ENCODE results near the gene CHI3L2. TPM values are rescaled to one million over a fixed set of nuclear protein-coding genes. Genes with fewer than 3 reads are reported as not detected.

The CHI3L2 gene
- total and polyA plus RNA-seq, 2 of the 4 experiments (the other 2 are of a cell fraction): 0.18 to 0.19 TPM

DNA sequence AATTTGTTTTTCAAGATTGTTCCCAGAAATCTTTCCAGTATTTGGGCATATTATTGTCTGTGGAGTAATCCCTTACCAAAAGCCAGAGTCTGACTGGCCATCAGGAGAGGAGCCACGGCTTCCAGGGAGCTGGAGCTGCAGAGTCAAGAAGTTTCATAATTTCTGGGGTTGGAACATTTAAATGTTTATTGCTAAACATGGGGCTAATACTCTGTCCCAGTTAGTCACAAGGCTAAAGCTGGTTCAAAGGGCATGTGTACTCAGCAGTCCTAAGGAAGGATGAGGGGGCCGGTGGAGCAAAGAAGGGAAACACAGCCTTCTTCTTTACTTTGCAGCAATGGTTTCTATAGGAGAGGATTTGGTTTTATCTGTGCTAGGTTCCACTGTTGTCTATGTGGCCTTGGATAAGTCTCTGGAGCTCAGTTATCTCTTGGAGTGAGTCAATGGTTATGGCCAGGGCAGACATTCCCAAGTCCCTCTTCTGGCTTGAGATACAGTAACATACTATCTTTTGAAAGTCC, 36.5 kb upstream of the CHI3L2 start:
- intact Hi-C loops (cut with micrococcal nuclease): loop anchor here (2.0 kb wide), 1 partner anchor 50 kb away; the partner anchor contains the start of genes CEPT1 and DRAM2
- H3K4me3 ChIP-seq (ENCODE audit: insufficient read depth, low read depth, low read length): no peak overlapping the region
- POLR2A ChIA-PET (ENCODE audit: unreplicated experiment): no interaction called here

More for the DNA sequence above, 36.5 kb upstream of the CHI3L2 start:
- peak; percentile 61 for DNase-seq
- H3K9me1 ChIP-seq (ENCODE audit: insufficient read depth, low read length): peaks cover 20% of the 10 kb centered on the region
- peak overlapping the region; percentile 56 for H3K4me2 ChIP-seq (ENCODE audit: low read depth, low read length)
- H3K23ac ChIP-seq (ENCODE audit: low read depth, low read length): peak overlapping the region; percentile 39; the same call in 1 of the 2 replicates
- no peaks in the 10 kb centered on the region for H3K27me3 ChIP-seq (ENCODE audit: control insufficient read depth, insufficient read depth, low read length)
- H3K14ac ChIP-seq (replicated peaks; ENCODE audit: low read depth, low read length): peak overlapping the region; percentile 39; the same call in 1 of the 2 replicates
- H3K18ac ChIP-seq (ENCODE audit: low read depth, low read length): peak overlapping the region; percentile 76
- H2BK15ac ChIP-seq (ENCODE audit: low read depth, low read length): peak overlapping the region; percentile 41; the same call in 2 of the 3 replicates
- H2AFZ ChIP-seq (replicated peaks; ENCODE audit: low read length, poor library complexity): peak overlapping the region; percentile 28
- H3K56ac ChIP-seq (ENCODE audit: extremely low read depth, insufficient read depth, low read length): peak overlapping the region; percentile 68; the same call in 1 of the 2 replicates
- H4K5ac ChIP-seq (ENCODE audit: low read depth, low read length): peak overlapping the region; percentile 79
- H3K79me1 ChIP-seq (ENCODE audit: low read depth in 1 of 2, low read length in 2 of 2): 0 out of 4 replicates have a peak, but pooled peaks cover 0 to 5% of the 10 kb centered on the region in 2 experiments
- no peaks in the 10 kb centered on the region for H4K20me1 ChIP-seq (ENCODE audit: insufficient read depth, low read length)
- H3K9me3 ChIP-seq (ENCODE audit: control insufficient read depth, insufficient read depth, low read length): no peaks in the 10 kb centered on the region
- H2BK20ac ChIP-seq (ENCODE audit: low read depth, low read length): peak overlapping the region; percentile 91; the same call in 1 of the 2 replicates
- H3K27ac ChIP-seq (ENCODE audit: insufficient read depth, low read length): peak overlapping the region; percentile 89
- peak overlapping the region; percentile 2 to 60; a peak in 3 of 4 replicates for H4K8ac ChIP-seq (ENCODE audit: low read depth in 2 of 2, low read length in 2 of 2)
- TF ChIP-seq CEBPB (IDR thresholded peaks at IDR 0.05; ENCODE audit: low read depth, low read length) (no peak), CHD1 (IDR thresholded peaks at IDR 0.05; ENCODE audit: low read depth, low read length) (no peak), RFX5 (IDR thresholded peaks at IDR 0.05; ENCODE audit: low read depth, low read length) (no peak), RCOR1 (IDR thresholded peaks at IDR 0.05; ENCODE audit: insufficient replicate concordance, low read length) (no peak), MAZ (IDR thresholded peaks at IDR 0.05; ENCODE audit: borderline replicate concordance, low read depth, low read length) (no peak)
- no CpG with 5 or more reads among the region's 2 CpGs for WGBS, 2 experiments (ENCODE audit: extremely low coverage in 2 of 2, insufficient read length in 1 of 2)
- H2AK9ac ChIP-seq (replicated peaks; ENCODE audit: low read depth, low read length, poor library complexity): no peak overlapping the region
- in situ Hi-C loops (cut with MboI; ENCODE audit: low sequenced_read_pairs): no loop called here
- no peak overlapping the region for H3K9ac ChIP-seq (ENCODE audit: low read depth, low read length)
- peak overlapping the region; percentile 39 for H3K4ac ChIP-seq (ENCODE audit: low read depth, low read length)
- CTCF ChIA-PET: interaction anchor here (1.0 kb wide), 1 partner anchor 8 kb away, joined by 4 read pairs; no protein-coding TSS in a partner anchor
- peak; percentile 58 for ATAC-seq (ENCODE audit: low read depth)
- dilution Hi-C loops (cut with HindIII; ENCODE audit: low sequenced_read_pairs, unreplicated experiment): no loop called here
- peak overlapping the region; percentile 90 for H2BK5ac ChIP-seq (ENCODE audit: low read depth, low read length, poor library complexity, severe bottlenecking)
- peak overlapping the region; percentile 72 for H4K91ac ChIP-seq (ENCODE audit: insufficient read depth, low read depth, low read length)
- peak overlapping the region; percentile 84 for H2BK120ac ChIP-seq (ENCODE audit: low read depth, low read length)
- peak overlapping the region; percentile 44; the same call in 1 of the 2 replicates for H2AK5ac ChIP-seq (ENCODE audit: low read depth, low read length)
- H3K4me1 ChIP-seq (ENCODE audit: control insufficient read depth, insufficient read depth, low read length): peaks cover 35% of the 10 kb centered on the region
- BruUV-seq (replicated peaks): no TSS peak
- H3K36me3 ChIP-seq (ENCODE audit: control insufficient read depth, insufficient read depth, low read length): peaks cover 10% of the 10 kb centered on the region
